ENCODE data around the gene CCDC158. TPM values are rescaled to one million over a fixed set of nuclear protein-coding genes. Genes with fewer than 3 reads are reported as not detected.
"Not testable (repeated sequence)": the region's sequence is repeated elsewhere in the genome, so short reads cannot be mapped to it uniquely, and the experiment has no call there.

The CCDC158 gene
- total and polyA plus RNA-seq, 2 donors from 2014 or later: 0.24 to 1.0 TPM

DNA sequence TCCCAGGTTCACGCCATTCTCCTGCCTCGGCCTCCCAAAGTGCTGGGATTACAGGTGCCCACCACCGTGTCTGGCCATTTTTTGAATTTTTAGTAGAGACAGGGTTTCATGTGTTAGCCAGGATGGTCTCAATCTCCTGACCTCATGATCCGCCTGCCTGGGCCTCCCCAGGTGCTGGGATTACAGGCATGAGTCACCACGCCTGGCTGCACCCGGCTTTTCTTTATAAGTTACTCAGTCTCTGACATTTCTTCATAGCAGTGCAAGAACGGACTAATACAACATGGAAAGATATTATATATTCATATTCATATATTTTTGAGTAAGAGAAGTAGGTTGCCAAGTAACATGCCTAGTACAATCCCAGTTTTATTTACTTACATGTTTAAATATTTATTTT lies 36.9 kb upstream of the CCDC158 start:
- FAIRE-seq (no peak), DNase-seq (no peak)
- H3K9me3 ChIP-seq (ENCODE audit: control insufficient read depth in 2 of 3, insufficient read depth in 1 of 3, low read length in 3 of 3): no peaks in the 10 kb centered on the region
- H3K27ac ChIP-seq (ENCODE audit: low read depth in 2 of 2, low read length in 2 of 2): no peak overlapping the region
- intact Hi-C loops (cut with DNase I): no loop called here
- TF ChIP-seq, protein P1, sequence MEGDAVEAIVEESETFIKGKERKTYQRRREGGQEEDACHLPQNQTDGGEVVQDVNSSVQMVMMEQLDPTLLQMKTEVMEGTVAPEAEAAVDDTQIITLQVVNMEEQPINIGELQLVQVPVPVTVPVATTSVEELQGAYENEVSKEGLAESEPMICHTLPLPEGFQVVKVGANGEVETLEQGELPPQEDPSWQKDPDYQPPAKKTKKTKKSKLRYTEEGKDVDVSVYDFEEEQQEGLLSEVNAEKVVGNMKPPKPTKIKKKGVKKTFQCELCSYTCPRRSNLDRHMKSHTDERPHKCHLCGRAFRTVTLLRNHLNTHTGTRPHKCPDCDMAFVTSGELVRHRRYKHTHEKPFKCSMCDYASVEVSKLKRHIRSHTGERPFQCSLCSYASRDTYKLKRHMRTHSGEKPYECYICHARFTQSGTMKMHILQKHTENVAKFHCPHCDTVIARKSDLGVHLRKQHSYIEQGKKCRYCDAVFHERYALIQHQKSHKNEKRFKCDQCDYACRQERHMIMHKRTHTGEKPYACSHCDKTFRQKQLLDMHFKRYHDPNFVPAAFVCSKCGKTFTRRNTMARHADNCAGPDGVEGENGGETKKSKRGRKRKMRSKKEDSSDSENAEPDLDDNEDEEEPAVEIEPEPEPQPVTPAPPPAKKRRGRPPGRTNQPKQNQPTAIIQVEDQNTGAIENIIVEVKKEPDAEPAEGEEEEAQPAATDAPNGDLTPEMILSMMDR (IDR thresholded peaks at IDR 0.05; ENCODE audit: borderline replicate concordance, extremely low read depth, insufficient read depth): no peak
- peaks cover 0 to 5% (median 3%) of the 10 kb centered on the region in 3 donors for H3K4me1 ChIP-seq (ENCODE audit: control insufficient read depth in 2 of 3, insufficient read depth in 2 of 3, low read depth in 1 of 3, low read length in 3 of 3)
- H3K27me3 ChIP-seq (ENCODE audit: control insufficient read depth, insufficient read depth, low read length): no peaks in the 10 kb centered on the region
- no peak overlapping the region for H3K4me3 ChIP-seq (ENCODE audit: low read length in 3 of 3)
- H3K9ac ChIP-seq (ENCODE audit: low read length in 3 of 3): no peak overlapping the region
- H3K36me3 ChIP-seq (ENCODE audit: control insufficient read depth in 2 of 3, insufficient read depth in 3 of 3, low read length in 3 of 3): no peaks in the 10 kb centered on the region

DNA sequence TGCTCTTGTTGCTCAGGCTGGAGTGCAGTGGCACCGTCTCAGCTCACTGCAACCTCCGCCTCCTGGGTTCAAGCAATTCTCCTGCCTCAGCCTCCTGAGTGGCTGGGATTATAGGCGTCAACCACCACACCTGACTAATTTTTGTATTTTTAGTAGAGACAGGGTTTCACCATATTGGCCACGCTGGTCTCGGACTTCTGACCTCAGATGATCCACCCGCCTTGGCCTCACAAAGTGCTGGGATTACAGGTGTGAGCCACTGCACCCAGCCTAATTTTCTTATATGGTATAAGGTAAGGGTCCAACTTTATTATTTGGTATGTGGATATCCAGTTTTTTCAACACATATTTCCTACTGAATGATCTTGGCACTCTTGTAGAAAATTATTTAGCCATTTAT lies 33.1 kb upstream of the CCDC158 start:
- H3K9ac ChIP-seq (ENCODE audit: low read length in 3 of 3); FAIRE-seq; H3K4me1 ChIP-seq (ENCODE audit: control insufficient read depth in 2 of 3, insufficient read depth in 2 of 3, low read depth in 1 of 3, low read length in 3 of 3); H3K9me3 ChIP-seq (ENCODE audit: control insufficient read depth in 2 of 3, insufficient read depth in 1 of 3, low read length in 3 of 3); intact Hi-C loops (cut with DNase I); H3K27ac ChIP-seq (ENCODE audit: low read depth in 2 of 2, low read length in 2 of 2); H3K27me3 ChIP-seq (ENCODE audit: control insufficient read depth, insufficient read depth, low read length); H3K36me3 ChIP-seq (ENCODE audit: control insufficient read depth in 2 of 3, insufficient read depth in 3 of 3, low read length in 3 of 3); DNase-seq; H3K4me3 ChIP-seq (ENCODE audit: low read length in 3 of 3): not testable (repeated sequence)

DNA sequence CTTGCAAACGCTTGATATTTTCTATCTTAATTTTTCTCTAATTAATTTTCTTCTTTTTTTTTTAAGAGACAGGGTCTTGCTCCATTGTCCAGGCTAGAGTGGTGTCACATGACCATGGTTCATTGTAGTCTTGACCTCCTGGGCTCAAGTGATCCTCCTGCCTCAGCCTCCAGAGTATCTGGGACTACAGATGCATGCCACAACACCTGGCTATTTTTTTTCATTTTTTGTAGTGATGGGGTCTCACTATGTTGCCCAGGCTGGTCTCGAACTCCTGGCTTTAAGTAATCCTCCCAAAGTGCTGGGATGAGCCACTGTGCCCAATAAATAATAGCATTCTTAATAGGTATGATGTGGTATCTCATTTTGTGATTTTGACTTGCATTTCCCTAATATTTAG lies 32.3 kb upstream of the CCDC158 start:
- Histone ChIP-seq H3K27me3 (ENCODE audit: control insufficient read depth, insufficient read depth, low read length) (no peaks in the 10 kb centered on the region), H3K36me3 (ENCODE audit: control insufficient read depth in 2 of 3, insufficient read depth in 3 of 3, low read length in 3 of 3) (no peaks in the 10 kb centered on the region), H3K9me3 (ENCODE audit: control insufficient read depth in 2 of 3, insufficient read depth in 1 of 3, low read length in 3 of 3) (no peaks in the 10 kb centered on the region), H3K9ac (ENCODE audit: low read length in 3 of 3) (no peak overlapping the region), H3K4me1 (ENCODE audit: control insufficient read depth in 2 of 3, insufficient read depth in 2 of 3, low read depth in 1 of 3, low read length in 3 of 3) (peaks cover 0 to 6% (median 0%) of the 10 kb centered on the region in 3 donors), H3K4me3 (ENCODE audit: low read length in 3 of 3) (no peak overlapping the region), H3K27ac (ENCODE audit: low read depth in 2 of 2, low read length in 2 of 2) (no peak overlapping the region)
- no peak for FAIRE-seq
- TF ChIP-seq, protein P1 (IDR thresholded peaks at IDR 0.05; ENCODE audit: borderline replicate concordance, extremely low read depth, insufficient read depth): no peak
- DNase-seq: no peak
- intact Hi-C loops (cut with DNase I): no loop called here

DNA sequence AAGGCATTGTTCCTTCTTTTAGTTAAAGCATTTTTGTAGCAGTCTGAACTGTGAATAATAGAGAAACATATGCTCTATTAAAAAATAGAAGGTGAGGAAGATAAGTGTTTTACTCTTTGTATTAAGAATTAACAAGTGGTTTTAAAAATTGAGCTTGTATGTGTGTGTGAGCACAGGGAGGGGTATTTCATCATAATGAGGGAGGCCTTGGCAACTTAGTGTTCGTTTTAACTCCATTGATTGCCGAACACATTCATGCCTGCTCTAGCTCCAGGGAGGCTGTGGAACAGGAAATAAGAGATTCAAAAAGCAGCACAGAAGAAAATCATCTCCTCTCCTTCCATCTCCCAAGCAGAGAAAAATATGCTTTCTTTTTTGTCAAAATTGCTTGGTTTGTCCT lies 28.9 kb upstream of the CCDC158 start:
- Histone ChIP-seq H3K9me3 (ENCODE audit: control insufficient read depth in 2 of 3, insufficient read depth in 1 of 3, low read length in 3 of 3) (no peaks in the 10 kb centered on the region), H3K4me1 (ENCODE audit: control insufficient read depth in 2 of 3, insufficient read depth in 2 of 3, low read depth in 1 of 3, low read length in 3 of 3) (peaks cover 0 to 6% (median 0%) of the 10 kb centered on the region in 3 donors), H3K9ac (ENCODE audit: low read length in 3 of 3) (no peak overlapping the region), H3K36me3 (ENCODE audit: control insufficient read depth in 2 of 3, insufficient read depth in 3 of 3, low read length in 3 of 3) (no peaks in the 10 kb centered on the region), H3K27ac (ENCODE audit: low read depth in 2 of 2, low read length in 2 of 2) (no peak overlapping the region), H3K4me3 (ENCODE audit: low read length in 3 of 3) (no peak overlapping the region), H3K27me3 (ENCODE audit: control insufficient read depth, insufficient read depth, low read length) (no peaks in the 10 kb centered on the region)
- no peak for FAIRE-seq
- DNase-seq: no peak
- TF ChIP-seq, protein P1 (IDR thresholded peaks at IDR 0.05; ENCODE audit: borderline replicate concordance, extremely low read depth, insufficient read depth): no peak
- intact Hi-C loops (cut with DNase I): no loop called here

All from kidney (tissue), 14 donors.